Testis (tissue), 2 donors: ENCODE data around the gene APLF.

Experiments
- CTCF ChIP-seq, 3 experiments: fragments of 450-650 bp in 2 of 3; fragments of 200-600 bp in 1 of 3; sonication (generic) in 1 of 3; IDR thresholded peaks; one replicate each; pipeline ENCODE4 v1.5.1; 2016 to 2019; ENCODE audit warnings: antibody characterized with exemption in 3 of 3, mild to moderate bottlenecking in 2 of 3, moderate library complexity in 1 of 3
- POLR2A ChIP-seq: fragments of 450-650 bp; IDR thresholded peaks from one replicate; pipeline ENCODE4 v1.6.1; 2017; ENCODE audit warnings: antibody characterized with exemption, mild to moderate bottlenecking, moderate library complexity

- TF ChIP-seq CTCF (IDR thresholded peaks at IDR 0.05): no peak
- no peak for TF ChIP-seq POLR2A
Measured at GRCh38 chr2:68476454-68476853, 9.1 kb downstream of the APLF start.
